Neural cell (in vitro differentiated cells): Measurements from ENCODE around the gene CELSR1. TPM values are rescaled to one million over a fixed set of nuclear protein-coding genes. Genes with fewer than 3 reads are reported as not detected.

Source experiments
- H2AFZ ChIP-seq: fragments of 200-600, 300-800 bp; sonication (generic), shearing (Covaris generic); 2 replicates; pipeline ENCODE4 v1.6.0; 2014; ENCODE audit warnings: low read depth, mild to moderate bottlenecking, antibody characterized with exemption, low read length, moderate library complexity
- H3F3A ChIP-seq: fragments of 200-600 bp; shearing (Covaris generic); 2 replicates; pipeline ENCODE4 v1.6.1; 2016; ENCODE audit warnings: mild to moderate bottlenecking, moderate library complexity, mixed read lengths, antibody characterized with exemption, low read length; ENCODE audit not compliant: insufficient read depth, poor library complexity, severe bottlenecking
- H3K27ac ChIP-seq: fragments of 200-600, 300-800 bp; sonication (generic), shearing (Covaris generic); 2 replicates; pipeline ENCODE4 v1.5.1; 2014; ENCODE audit warnings: mild to moderate bottlenecking, low read length, moderate library complexity
- H3K27me3 ChIP-seq: fragments of 300-800, 200-600 bp; sonication (generic), shearing (Covaris generic); 2 replicates; pipeline ENCODE4 v1.6.0; 2014; ENCODE audit warnings: mild to moderate bottlenecking, low read depth, low read length, moderate library complexity; ENCODE audit not compliant: insufficient read depth
- H3K36me3 ChIP-seq: fragments of 300-800, 200-600 bp; sonication (generic), shearing (Covaris generic); 2 replicates; pipeline ENCODE4 v1.5.1; 2014; ENCODE audit warnings: mild to moderate bottlenecking, antibody characterized with exemption, low read length, moderate library complexity; ENCODE audit not compliant: insufficient read depth
- H3K4me2 ChIP-seq: fragments of 300-800, 200-600 bp; sonication (generic), shearing (Covaris generic); 2 replicates; pipeline ENCODE4 v1.6.0; 2014; ENCODE audit warnings: mild to moderate bottlenecking, low read length
- H3K4me3 ChIP-seq: fragments of 300-800, 200-600 bp; sonication (generic), shearing (Covaris generic); 2 replicates; pipeline ENCODE4 v1.5.1; 2014; ENCODE audit warnings: mild to moderate bottlenecking, low read length, moderate library complexity
- H3K79me2 ChIP-seq: fragments of 200-600 bp; shearing (Covaris generic); replicated peaks from 2 replicates; pipeline ENCODE4 v1.6.0; 2014; ENCODE audit warnings: mild to moderate bottlenecking, low read length, moderate library complexity; ENCODE audit not compliant: insufficient read depth
- H3K9ac ChIP-seq: fragments of 300-800, 200-600 bp; sonication (generic), shearing (Covaris generic); 2 replicates; pipeline ENCODE4 v1.6.1; 2016; ENCODE audit warnings: mild to moderate bottlenecking, low read length, mixed read lengths
- H3K9me2 ChIP-seq: fragments of 200-600 bp; shearing (Covaris generic); 2 replicates; pipeline ENCODE4 v1.6.1; 2016; ENCODE audit warnings: mild to moderate bottlenecking, low read length, mixed read lengths; ENCODE audit not compliant: insufficient read depth
- H3K9me3 ChIP-seq: fragments of 200-600, 300-800 bp; sonication (generic), shearing (Covaris generic); 2 replicates; pipeline ENCODE4 v1.6.1; 2016; ENCODE audit warnings: mild to moderate bottlenecking, mixed run types, low read length, moderate library complexity, mixed read lengths
- H4K20me1 ChIP-seq: fragments of 200-600 bp; shearing (Covaris generic); 2 replicates; pipeline ENCODE4 v1.6.1; 2016; ENCODE audit warnings: mild to moderate bottlenecking, mixed run types; ENCODE audit not compliant: insufficient read depth
- EP300 ChIP-seq: fragments of 450-650 bp; conservative IDR thresholded peaks from 2 replicates; pipeline ENCODE4 v1.6.1; 2014; ENCODE audit warnings: antibody characterized with exemption, mild to moderate bottlenecking, moderate library complexity; ENCODE audit not compliant: poor library complexity, severe bottlenecking
- EZH2 ChIP-seq: fragments of 200-600, 300-800 bp; shearing (Covaris generic), sonication (generic); IDR thresholded peaks from 2 replicates; pipeline ENCODE4 v1.6.1; 2014; ENCODE audit warnings: antibody characterized with exemption, low read length, borderline replicate concordance, mild to moderate bottlenecking; ENCODE audit not compliant: insufficient read depth, poor library complexity, severe bottlenecking
- MXI1 ChIP-seq: fragments of 450-650 bp; conservative IDR thresholded peaks from 2 replicates; pipeline ENCODE4 v1.6.1; 2014; ENCODE audit warnings: antibody characterized with exemption, mild to moderate bottlenecking; ENCODE audit not compliant: poor library complexity, severe bottlenecking
- POLR2AphosphoS5 ChIP-seq: IDR thresholded peaks from 2 replicates; pipeline ENCODE4 v1.6.1; 2012
- RAD21 ChIP-seq: fragments of 450-650 bp; conservative IDR thresholded peaks from 2 replicates; pipeline ENCODE4 v1.6.1; 2014; ENCODE audit warnings: antibody characterized with exemption, mild to moderate bottlenecking, moderate library complexity
- REST ChIP-seq: IDR thresholded peaks from 2 replicates; pipeline ENCODE4 v1.6.1; 2012; ENCODE audit warnings: borderline replicate concordance
- SMC3 ChIP-seq: fragments of 450-650 bp; conservative IDR thresholded peaks from 2 replicates; pipeline ENCODE4 v1.6.1; 2014; ENCODE audit warnings: antibody characterized with exemption, mild to moderate bottlenecking, moderate library complexity; ENCODE audit not compliant: poor library complexity
- TAF1 ChIP-seq: IDR thresholded peaks from 2 replicates; pipeline ENCODE4 v1.6.1; 2012; ENCODE audit warnings: low read depth
- polyA plus RNA-seq: library from polyadenylated mRNA; depleted of rRNA; stranded (reverse); fragments of >200 nt; gene quantifications from 2 replicates; pipeline ENCODE4 v1.2.3, GENCODE V29; 2014
- TF ChIP-seq, protein P1 (sequence below): fragments of 450-650 bp; IDR thresholded peaks from 2 replicates; pipeline ENCODE4 v1.5.1; 2014; ENCODE audit warnings: antibody characterized with exemption, mild to moderate bottlenecking, moderate library complexity; ENCODE audit not compliant: poor library complexity, severe bottlenecking

CELSR1 gene
- polyA plus RNA-seq, 1 donor from 2014 or later, result 0.14 TPM

DNA sequence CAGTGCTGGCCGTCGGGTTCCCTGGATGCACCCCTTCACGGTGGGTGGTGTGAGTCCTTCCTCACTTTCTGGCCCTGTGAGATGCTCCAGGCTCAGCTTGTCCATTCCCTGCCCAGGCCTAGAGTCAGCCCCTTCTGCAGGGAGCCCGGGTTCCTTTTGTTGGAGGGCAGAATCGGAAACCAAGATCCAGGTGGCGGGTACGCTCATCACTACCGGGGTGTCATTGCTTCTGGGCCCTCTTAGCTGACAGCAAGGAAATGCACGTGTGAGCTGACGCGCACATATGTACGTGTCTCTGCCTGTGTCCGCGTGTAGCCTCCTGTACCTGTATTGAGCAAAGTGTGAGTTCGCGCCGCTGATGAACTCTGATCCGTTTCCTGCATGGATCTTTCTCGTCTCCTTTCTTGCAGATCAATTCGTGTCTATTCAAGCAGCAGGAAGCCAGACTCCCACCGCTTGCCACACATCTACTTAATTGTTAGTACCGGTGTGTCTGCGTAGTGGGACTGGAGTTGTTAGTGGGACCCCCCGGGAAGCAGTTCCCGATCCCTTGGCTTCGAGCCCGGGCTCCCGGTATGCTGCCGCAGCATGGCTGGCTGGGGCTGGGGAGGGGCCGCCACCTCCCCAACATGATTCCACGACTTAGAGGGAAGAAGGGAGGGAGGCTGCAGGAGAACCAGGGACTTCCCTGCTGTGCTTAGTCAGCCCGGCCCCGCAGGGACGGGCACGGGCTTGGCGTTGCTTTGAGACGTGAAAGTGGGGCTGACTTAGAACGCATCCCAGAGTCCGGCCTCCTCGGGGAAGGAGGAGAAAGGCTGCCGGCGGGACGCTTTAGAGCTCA, 46.9 kb upstream of the CELSR1 start:
- H3K79me2 ChIP-seq, result no peaks in the 10 kb centered on the region
- H3K9me2 ChIP-seq, result no peaks in the 10 kb centered on the region
- H3K27ac ChIP-seq, result no peak overlapping the region
- H3K4me3 ChIP-seq, result peak overlapping the region; percentile 42
- H3K27me3 ChIP-seq, result no peaks in the 10 kb centered on the region
- no peaks in the 10 kb centered on the region for H3F3A ChIP-seq
- no peak overlapping the region for H3K4me2 ChIP-seq
- TF ChIP-seq, protein P1, sequence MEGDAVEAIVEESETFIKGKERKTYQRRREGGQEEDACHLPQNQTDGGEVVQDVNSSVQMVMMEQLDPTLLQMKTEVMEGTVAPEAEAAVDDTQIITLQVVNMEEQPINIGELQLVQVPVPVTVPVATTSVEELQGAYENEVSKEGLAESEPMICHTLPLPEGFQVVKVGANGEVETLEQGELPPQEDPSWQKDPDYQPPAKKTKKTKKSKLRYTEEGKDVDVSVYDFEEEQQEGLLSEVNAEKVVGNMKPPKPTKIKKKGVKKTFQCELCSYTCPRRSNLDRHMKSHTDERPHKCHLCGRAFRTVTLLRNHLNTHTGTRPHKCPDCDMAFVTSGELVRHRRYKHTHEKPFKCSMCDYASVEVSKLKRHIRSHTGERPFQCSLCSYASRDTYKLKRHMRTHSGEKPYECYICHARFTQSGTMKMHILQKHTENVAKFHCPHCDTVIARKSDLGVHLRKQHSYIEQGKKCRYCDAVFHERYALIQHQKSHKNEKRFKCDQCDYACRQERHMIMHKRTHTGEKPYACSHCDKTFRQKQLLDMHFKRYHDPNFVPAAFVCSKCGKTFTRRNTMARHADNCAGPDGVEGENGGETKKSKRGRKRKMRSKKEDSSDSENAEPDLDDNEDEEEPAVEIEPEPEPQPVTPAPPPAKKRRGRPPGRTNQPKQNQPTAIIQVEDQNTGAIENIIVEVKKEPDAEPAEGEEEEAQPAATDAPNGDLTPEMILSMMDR, result no peak
- TF ChIP-seq EP300, result no peak
- no peak for TF ChIP-seq MXI1
- TF ChIP-seq RAD21, result no peak
- TF ChIP-seq TAF1, result no peak
- TF ChIP-seq REST, result no peak
- TF ChIP-seq EZH2, result no peak
- no peak for TF ChIP-seq POLR2AphosphoS5
- TF ChIP-seq SMC3, result no peak
- no peak overlapping the region for H3K9ac ChIP-seq
- no peak overlapping the region for H2AFZ ChIP-seq
- H4K20me1 ChIP-seq, result no peaks in the 10 kb centered on the region
- H3K9me3 ChIP-seq, result no peaks in the 10 kb centered on the region
- H3K36me3 ChIP-seq, result no peaks in the 10 kb centered on the region

GRCh38 chr22:46583571-46583970, 46.2 kb upstream of the CELSR1 start:
- H3K9me2 ChIP-seq, result no peaks in the 10 kb centered on the region
- H3K9ac ChIP-seq, result no peak overlapping the region
- H2AFZ ChIP-seq, result no peak overlapping the region
- peak overlapping the region; percentile 42 for H3K4me3 ChIP-seq
- H3K27ac ChIP-seq, result no peak overlapping the region
- no peaks in the 10 kb centered on the region for H3K9me3 ChIP-seq
- H4K20me1 ChIP-seq, result no peaks in the 10 kb centered on the region
- H3K36me3 ChIP-seq, result no peaks in the 10 kb centered on the region
- H3K4me2 ChIP-seq, result no peak overlapping the region
- no peaks in the 10 kb centered on the region for H3K27me3 ChIP-seq
- no peaks in the 10 kb centered on the region for H3K79me2 ChIP-seq
- no peaks in the 10 kb centered on the region for H3F3A ChIP-seq
- no peak for TF ChIP-seq POLR2AphosphoS5
- no peak for TF ChIP-seq REST
- TF ChIP-seq TAF1, result no peak
- no peak for TF ChIP-seq MXI1
- TF ChIP-seq RAD21, result no peak
- no peak for TF ChIP-seq EZH2
- TF ChIP-seq, protein P1, result no peak
- no peak for TF ChIP-seq EP300
- no peak for TF ChIP-seq SMC3
